ENCODE measurements around the gene CD226.

Gene CD226

GRCh38 chr18:69874058-69874457 is 73.6 kb downstream of the CD226 start (continued):
- no peak for TF ChIP-seq ZFP41 (tag by site-specific recombination; IDR thresholded peaks at IDR 0.05; ENCODE audit: borderline replicate concordance)
- TF ChIP-seq ATF2 (tag by site-specific recombination; IDR thresholded peaks at IDR 0.05; ENCODE audit: low read depth), result no peak
- TF ChIP-seq ZNF2 (tag by site-specific recombination; IDR thresholded peaks at IDR 0.05), result no peak

DNA sequence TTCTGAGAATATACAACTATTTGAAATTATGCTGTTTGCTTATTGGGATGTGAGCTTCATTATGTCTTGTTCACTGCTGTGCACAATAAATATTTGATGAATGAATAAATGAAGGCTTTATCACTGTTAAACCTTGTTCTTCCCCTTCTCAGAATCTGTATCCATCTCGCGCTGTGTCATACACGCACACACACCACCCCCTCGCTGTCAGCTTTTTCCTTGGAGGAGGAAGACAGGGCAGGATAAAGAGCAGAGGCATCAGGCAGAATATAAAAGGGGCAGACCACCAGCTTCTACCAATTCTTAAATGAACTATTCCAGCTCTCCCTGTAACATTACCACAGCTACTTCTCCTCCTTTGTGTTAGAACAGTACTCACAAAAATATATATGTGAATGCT is 75.0 kb downstream of the CD226 start:
- H3K27ac ChIP-seq (ENCODE audit: extremely low read depth, low read depth, low read length), result no peak overlapping the region
- no peaks in the 10 kb centered on the region for H3K36me3 ChIP-seq (ENCODE audit: control insufficient read depth in 2 of 2, insufficient read depth in 1 of 2, low read length in 2 of 2)
- ChIA-PET POLR2A (no interaction called here), CTCF (interaction anchor here (0.7 to 1.0 kb wide), 3 partner anchors 12 to 363 kb away, joined by 3 to 5 read pairs (median 4); no protein-coding TSS in a partner anchor)
- no peaks in the 10 kb centered on the region; the same call in 1 of the 2 replicates for H3K4me1 ChIP-seq (ENCODE audit: control insufficient read depth, insufficient read depth, low read length)
- H3K4me3 ChIP-seq (ENCODE audit: low read depth, low read length), result no peak overlapping the region
- no peaks in the 10 kb centered on the region for H3K9me3 ChIP-seq (ENCODE audit: control insufficient read depth, insufficient read depth, low read depth, low read length)
- no peak for TF ChIP-seq SP7 (tag by site-specific recombination; IDR thresholded peaks at IDR 0.05)
- TF ChIP-seq HOXD13 (CRISPR knock-in tag; IDR thresholded peaks at IDR 0.05; ENCODE audit: borderline replicate concordance), result no peak
- TF ChIP-seq ZNF239 (tag by site-specific recombination; IDR thresholded peaks at IDR 0.05), result no peak
- no peak for TF ChIP-seq ZNF624 (tag by site-specific recombination; IDR thresholded peaks at IDR 0.05)
- no peak for TF ChIP-seq GLIS2 (tag by site-specific recombination; IDR thresholded peaks at IDR 0.05)
- no peak for TF ChIP-seq ZNF202 (tag by site-specific recombination; IDR thresholded peaks at IDR 0.05; ENCODE audit: borderline replicate concordance)
- TF ChIP-seq ZNF16 (tag by site-specific recombination; IDR thresholded peaks at IDR 0.05; ENCODE audit: low read depth), result no peak
- TF ChIP-seq ZNF548 (tag by site-specific recombination; IDR thresholded peaks at IDR 0.05), result no peak
- no peak for TF ChIP-seq BCL11A (tag by site-specific recombination; IDR thresholded peaks at IDR 0.05; ENCODE audit: low read depth)
- no peak for TF ChIP-seq FEZF1 (tag by site-specific recombination; IDR thresholded peaks at IDR 0.05)
- no peak for TF ChIP-seq ZBTB1 (tag by site-specific recombination; IDR thresholded peaks at IDR 0.05)
- no peak for TF ChIP-seq ZNF677 (tag by site-specific recombination; IDR thresholded peaks at IDR 0.05)
- TF ChIP-seq ZNF426 (tag by site-specific recombination; IDR thresholded peaks at IDR 0.05), result no peak
- no peak for TF ChIP-seq ZNF530 (tag by site-specific recombination; IDR thresholded peaks at IDR 0.05; ENCODE audit: low read depth)
- no peak for TF ChIP-seq ZNF221 (tag by site-specific recombination; IDR thresholded peaks at IDR 0.05; ENCODE audit: borderline replicate concordance)
- no peak for TF ChIP-seq ZNF629 (tag by site-specific recombination; IDR thresholded peaks at IDR 0.05)
- TF ChIP-seq CTCF (tag by site-specific recombination; IDR thresholded peaks at IDR 0.05), result no peak

- POLR2A ChIA-PET, result no interaction called here
- H3K9me3 ChIP-seq (ENCODE audit: control insufficient read depth, insufficient read depth, low read depth, low read length), result no peaks in the 10 kb centered on the region
- no peak overlapping the region for H3K4me3 ChIP-seq (ENCODE audit: low read depth, low read length)
- CTCF ChIA-PET, result interaction anchor here (0.5 kb wide), 1 partner anchor 254 kb away, joined by 3 read pairs; no protein-coding TSS in a partner anchor
- H3K27ac ChIP-seq (ENCODE audit: extremely low read depth, low read depth, low read length), result no peak overlapping the region
- H3K4me1 ChIP-seq (ENCODE audit: control insufficient read depth, insufficient read depth, low read length), result no peaks in the 10 kb centered on the region; the same call in 1 of the 2 replicates
- no peak for TF ChIP-seq ZNF324 (tag by site-specific recombination; IDR thresholded peaks at IDR 0.05)
- TF ChIP-seq ZNF350 (tag by site-specific recombination; IDR thresholded peaks at IDR 0.05), result no peak
- no peak for TF ChIP-seq BCL6B (tag by site-specific recombination; IDR thresholded peaks at IDR 0.05)
- TF ChIP-seq, protein P1, sequence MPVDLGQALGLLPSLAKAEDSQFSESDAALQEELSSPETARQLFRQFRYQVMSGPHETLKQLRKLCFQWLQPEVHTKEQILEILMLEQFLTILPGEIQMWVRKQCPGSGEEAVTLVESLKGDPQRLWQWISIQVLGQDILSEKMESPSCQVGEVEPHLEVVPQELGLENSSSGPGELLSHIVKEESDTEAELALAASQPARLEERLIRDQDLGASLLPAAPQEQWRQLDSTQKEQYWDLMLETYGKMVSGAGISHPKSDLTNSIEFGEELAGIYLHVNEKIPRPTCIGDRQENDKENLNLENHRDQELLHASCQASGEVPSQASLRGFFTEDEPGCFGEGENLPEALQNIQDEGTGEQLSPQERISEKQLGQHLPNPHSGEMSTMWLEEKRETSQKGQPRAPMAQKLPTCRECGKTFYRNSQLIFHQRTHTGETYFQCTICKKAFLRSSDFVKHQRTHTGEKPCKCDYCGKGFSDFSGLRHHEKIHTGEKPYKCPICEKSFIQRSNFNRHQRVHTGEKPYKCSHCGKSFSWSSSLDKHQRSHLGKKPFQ (tag by site-specific recombination; IDR thresholded peaks at IDR 0.05), result no peak
- TF ChIP-seq ATF2 (tag by site-specific recombination; IDR thresholded peaks at IDR 0.05; ENCODE audit: low read depth), result no peak
- no peak for TF ChIP-seq ZFP37 (tag by site-specific recombination; IDR thresholded peaks at IDR 0.05)
- no peaks in the 10 kb centered on the region for H3K36me3 ChIP-seq (ENCODE audit: control insufficient read depth in 2 of 2, insufficient read depth in 1 of 2, low read length in 2 of 2)
These were observed 76.3 kb downstream of the CD226 start for GRCh38 chr18:69871363-69871762.

Measured in HEK293 (cell line).